Erythroblast (primary cell): ENCODE data around the gene CEP250.

ENCODE experiments used
- GATA1 ChIP-seq: IDR thresholded peaks from 2 replicates; pipeline ENCODE4 v1.6.1; 2011; ENCODE audit warnings: low read depth, mild to moderate bottlenecking, control low read depth, low read length, moderate library complexity
- POLR2A ChIP-seq: IDR thresholded peaks from 2 replicates; pipeline ENCODE4 v1.6.1; 2011; ENCODE audit warnings: mild to moderate bottlenecking, low read length

- no peak for TF ChIP-seq POLR2A
- TF ChIP-seq GATA1, result no peak
Observed at GRCh38 chr20:35515949-35516645, 60.7 kb downstream of the CEP250 start.
